ENCODE measurements around the gene SIK2.

SIK2 gene

GRCh38 chr11:111671383-111671782 is 69.1 kb downstream of the SIK2 start:
- H3K9me3 ChIP-seq, result 0 out of 2 replicates have a peak, but pooled peaks cover 3% of the 10 kb centered on the region
- no peak for TF ChIP-seq Cebpa-rat (IDR thresholded peaks at IDR 0.05)
- peaks cover 27% of the 10 kb centered on the region for H4K20me1 ChIP-seq

GRCh38 chr11:111672949-111673348 is 70.7 kb downstream of the SIK2 start:
- H3K4me1 ChIP-seq, result no peaks in the 10 kb centered on the region
- no peak overlapping the region for H3K4me2 ChIP-seq
- H3K9ac ChIP-seq, result no peak overlapping the region
- H3K27ac ChIP-seq, result no peak overlapping the region
- H3K9me3 ChIP-seq, result 0 out of 2 replicates have a peak, but pooled peaks cover 3% of the 10 kb centered on the region
- no peak overlapping the region for H3K4me3 ChIP-seq
- H3K36me3 ChIP-seq, result peaks cover 56% of the 10 kb centered on the region
- no peak for TF ChIP-seq Cebpa-rat (IDR thresholded peaks at IDR 0.05)
- H4K20me1 ChIP-seq, result peaks cover 11% of the 10 kb centered on the region; the same call in 1 of the 2 replicates
- H3K27me3 ChIP-seq, result no peaks in the 10 kb centered on the region

More at GRCh38 chr11:111671383-111671782, 69.1 kb downstream of the SIK2 start:
- no peak overlapping the region for H3K9ac ChIP-seq
- H3K4me1 ChIP-seq, result no peaks in the 10 kb centered on the region
- H3K27me3 ChIP-seq, result no peaks in the 10 kb centered on the region
- H3K4me2 ChIP-seq, result no peak overlapping the region
- peaks cover 63% of the 10 kb centered on the region for H3K36me3 ChIP-seq
- H3K4me3 ChIP-seq, result no peak overlapping the region
- no peak overlapping the region for H3K27ac ChIP-seq

GRCh38 chr11:111674941-111675340 is 72.7 kb downstream of the SIK2 start:
- H3K9me3 ChIP-seq, result 0 out of 2 replicates have a peak, but pooled peaks cover 3% of the 10 kb centered on the region
- H4K20me1 ChIP-seq, result peaks cover 10% of the 10 kb centered on the region; the same call in 1 of the 2 replicates
- H3K4me3 ChIP-seq, result no peak overlapping the region
- H3K27ac ChIP-seq, result no peak overlapping the region
- no peaks in the 10 kb centered on the region for H3K4me1 ChIP-seq
- no peak overlapping the region for H3K4me2 ChIP-seq
- H3K27me3 ChIP-seq, result no peaks in the 10 kb centered on the region
- peaks cover 58% of the 10 kb centered on the region for H3K36me3 ChIP-seq
- H3K9ac ChIP-seq, result no peak overlapping the region
- TF ChIP-seq Cebpa-rat (IDR thresholded peaks at IDR 0.05), result no peak

GRCh38 chr11:111675891-111676290 is 73.6 kb downstream of the SIK2 start:
- Histone ChIP-seq H3K27me3 (no peaks in the 10 kb centered on the region), H3K9ac (no peak overlapping the region), H4K20me1 (peaks cover 5% of the 10 kb centered on the region; the same call in 1 of the 2 replicates), H3K4me3 (no peak overlapping the region), H3K9me3 (0 out of 2 replicates have a peak, but pooled peaks cover 3% of the 10 kb centered on the region), H3K36me3 (peaks cover 55% of the 10 kb centered on the region), H3K4me2 (no peak overlapping the region), H3K27ac (no peak overlapping the region), H3K4me1 (no peaks in the 10 kb centered on the region)
- no peak for TF ChIP-seq Cebpa-rat (IDR thresholded peaks at IDR 0.05)

- TF ChIP-seq Cebpa-rat (IDR thresholded peaks at IDR 0.05), result no peak
- H3K4me2 ChIP-seq, result no peak overlapping the region
- no peak overlapping the region for H3K4me3 ChIP-seq
- no peak overlapping the region for H3K27ac ChIP-seq
- H3K9me3 ChIP-seq, result 0 out of 2 replicates have a peak, but pooled peaks cover 3% of the 10 kb centered on the region
- H4K20me1 ChIP-seq, result no peaks in the 10 kb centered on the region
- no peak overlapping the region for H3K9ac ChIP-seq
- peaks cover 44% of the 10 kb centered on the region for H3K36me3 ChIP-seq
- no peaks in the 10 kb centered on the region for H3K4me1 ChIP-seq
- no peaks in the 10 kb centered on the region for H3K27me3 ChIP-seq
Observed at GRCh38 chr11:111676878-111677585, 74.8 kb downstream of the SIK2 start.

DNA sequence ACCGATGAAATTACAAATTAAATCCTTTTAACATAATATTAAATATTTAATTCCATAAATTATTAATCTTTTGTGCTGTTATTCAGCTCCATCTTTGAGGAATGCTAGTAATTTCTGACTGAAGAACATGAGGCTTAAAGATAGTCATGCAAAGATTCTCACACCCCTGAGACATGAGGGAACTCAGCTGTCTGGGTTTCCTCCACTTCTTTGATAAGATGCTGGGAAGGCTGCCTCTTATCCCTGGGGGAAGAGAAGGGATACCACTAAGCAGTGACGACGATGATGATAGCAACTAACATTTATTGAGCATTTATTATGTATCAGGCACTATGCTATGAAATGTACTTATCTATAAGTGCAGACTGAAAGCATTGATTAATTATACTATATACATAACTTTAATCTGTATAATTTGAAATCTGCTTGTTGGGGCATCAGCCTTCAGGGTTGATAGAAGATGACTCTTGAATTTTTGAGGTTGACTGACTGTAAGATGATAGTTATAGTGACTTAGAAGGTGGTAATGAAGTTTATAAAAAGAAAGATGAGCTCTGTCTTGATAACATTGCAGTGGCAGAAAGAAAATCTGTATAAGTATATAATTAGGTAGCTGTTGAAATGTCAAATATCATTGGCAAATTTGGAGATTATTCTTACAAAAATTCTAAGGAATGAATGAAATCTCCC is 78.4 kb downstream of the SIK2 start:
- Histone ChIP-seq H3K9ac (no peak overlapping the region), H3K27me3 (no peaks in the 10 kb centered on the region), H3K27ac (no peak overlapping the region), H3K4me2 (no peak overlapping the region), H3K4me3 (no peak overlapping the region), H3K4me1 (no peaks in the 10 kb centered on the region), H3K9me3 (0 out of 2 replicates have a peak, but pooled peaks cover 3% of the 10 kb centered on the region), H4K20me1 (no peaks in the 10 kb centered on the region), H3K36me3 (peaks cover 25% of the 10 kb centered on the region)
- TF ChIP-seq Cebpa-rat (IDR thresholded peaks at IDR 0.05), result no peak

DNA sequence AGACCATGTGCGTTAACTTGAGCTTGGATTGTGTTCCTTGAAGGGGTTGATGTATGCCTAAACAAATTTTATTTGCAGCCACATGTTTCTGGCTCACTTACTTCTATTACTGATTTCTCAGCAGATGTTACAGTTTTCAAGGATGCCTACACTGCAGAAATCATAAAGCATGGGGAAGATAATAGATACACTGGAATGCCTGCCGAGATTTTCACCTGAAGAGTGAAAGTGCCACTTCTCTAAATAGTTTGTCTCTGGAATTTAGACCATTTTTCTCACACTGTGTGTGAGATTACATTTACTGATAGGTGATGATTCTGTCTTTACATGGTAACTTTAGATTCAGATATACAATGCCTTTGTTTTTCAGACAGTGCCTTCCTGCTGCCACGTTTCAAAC is 81.6 kb downstream of the SIK2 start:
- Histone ChIP-seq H3K36me3 (peaks cover 25% of the 10 kb centered on the region), H3K27ac (no peak overlapping the region), H3K9me3 (no peaks in the 10 kb centered on the region), H3K27me3 (no peaks in the 10 kb centered on the region), H3K9ac (no peak overlapping the region), H3K4me1 (no peaks in the 10 kb centered on the region), H3K4me2 (no peak overlapping the region), H3K4me3 (no peak overlapping the region), H4K20me1 (no peaks in the 10 kb centered on the region)
- TF ChIP-seq Cebpa-rat (IDR thresholded peaks at IDR 0.05), result no peak

GRCh38 chr11:111684251-111684650 is 82.0 kb downstream of the SIK2 start:
- TF ChIP-seq Cebpa-rat (IDR thresholded peaks at IDR 0.05), result no peak
- H3K27me3 ChIP-seq, result no peaks in the 10 kb centered on the region
- H3K4me1 ChIP-seq, result no peaks in the 10 kb centered on the region
- no peaks in the 10 kb centered on the region for H4K20me1 ChIP-seq
- H3K36me3 ChIP-seq, result peaks cover 29% of the 10 kb centered on the region
- H3K9me3 ChIP-seq, result no peaks in the 10 kb centered on the region
- H3K4me2 ChIP-seq, result no peak overlapping the region
- H3K9ac ChIP-seq, result no peak overlapping the region
- no peak overlapping the region for H3K27ac ChIP-seq
- no peak overlapping the region for H3K4me3 ChIP-seq

DNA sequence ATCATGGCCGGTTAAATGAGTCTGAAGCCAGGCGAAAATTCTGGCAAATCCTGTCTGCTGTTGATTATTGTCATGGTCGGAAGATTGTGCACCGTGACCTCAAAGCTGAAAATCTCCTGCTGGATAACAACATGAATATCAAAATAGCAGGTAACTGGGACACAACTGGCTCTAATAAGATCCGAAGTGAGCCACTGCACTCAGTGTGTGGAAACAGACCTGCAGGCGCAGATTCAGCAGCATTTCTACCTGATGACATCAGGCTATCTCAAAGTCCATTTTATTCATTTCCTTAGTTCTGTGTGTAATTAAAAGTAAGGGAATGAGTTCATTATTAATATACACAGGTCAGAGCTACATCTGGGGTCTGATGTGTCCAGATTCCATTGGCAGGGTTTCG is 85.8 kb downstream of the SIK2 start:
- no peak overlapping the region for H3K4me3 ChIP-seq
- H3K36me3 ChIP-seq, result peaks cover 43% of the 10 kb centered on the region
- no peak for TF ChIP-seq Cebpa-rat (IDR thresholded peaks at IDR 0.05)
- no peak overlapping the region for H3K4me2 ChIP-seq
- H3K9ac ChIP-seq, result no peak overlapping the region
- no peak overlapping the region for H3K27ac ChIP-seq
- H3K9me3 ChIP-seq, result no peaks in the 10 kb centered on the region
- H3K27me3 ChIP-seq, result no peaks in the 10 kb centered on the region
- no peaks in the 10 kb centered on the region for H3K4me1 ChIP-seq
- no peaks in the 10 kb centered on the region for H4K20me1 ChIP-seq

DNA sequence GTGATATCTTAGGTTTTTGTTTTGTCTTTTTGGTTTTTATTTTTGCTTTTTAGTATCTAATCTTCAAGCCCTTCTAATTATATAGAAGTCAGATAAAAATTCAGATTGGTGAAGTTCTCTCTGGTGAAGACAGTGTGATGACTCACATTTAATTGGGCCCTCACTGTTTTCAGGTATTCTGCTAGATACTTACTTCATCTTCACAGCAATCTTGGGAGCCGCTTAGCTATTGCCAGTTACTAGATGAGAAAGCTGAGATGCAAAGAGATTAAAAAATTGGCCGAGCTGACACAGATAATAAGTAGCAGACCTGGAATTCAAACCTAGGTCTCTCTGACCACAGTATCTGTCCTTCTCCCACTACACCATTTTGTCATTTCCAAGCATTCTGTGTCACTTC is 88.9 kb downstream of the SIK2 start:
- no peak overlapping the region for H3K4me2 ChIP-seq
- H4K20me1 ChIP-seq, result no peaks in the 10 kb centered on the region
- H3K9ac ChIP-seq, result no peak overlapping the region
- peaks cover 27% of the 10 kb centered on the region for H3K36me3 ChIP-seq
- no peak overlapping the region for H3K4me3 ChIP-seq
- peaks cover 23% of the 10 kb centered on the region for H3K4me1 ChIP-seq
- H3K9me3 ChIP-seq, result no peaks in the 10 kb centered on the region
- H3K27me3 ChIP-seq, result no peaks in the 10 kb centered on the region
- no peak for TF ChIP-seq Cebpa-rat (IDR thresholded peaks at IDR 0.05)
- no peak overlapping the region for H3K27ac ChIP-seq
